Heart left ventricle (tissue), 13 donors: ENCODE data around the gene AMBP.

Source experiments
- CTCF ChIP-seq, 12 donors: fragments of 200-600 bp; sonication (generic) in 4 of 12; IDR thresholded peaks; one replicate each; pipeline versions ENCODE4 v1.5.0 to v1.8.0; 2018 to 2022; ENCODE audit warnings: antibody characterized with exemption in 12 of 12, mild to moderate bottlenecking in 5 of 12
- POLR2A ChIP-seq, 2 donors: fragments of 450-650 bp; IDR thresholded peaks; one replicate each; pipeline ENCODE4 v1.6.1; 2017; ENCODE audit warnings: antibody characterized with exemption in 2 of 2, mild to moderate bottlenecking in 2 of 2, moderate library complexity in 2 of 2
- donor health status: ischemic (EF 13 %, LVEDD 7.1; RV severe dilation, severe dysfunction).
- donor health status: DM: no; HTN: yes; CAD: no.
- donor health status: DM: no; HTN: no; CAD: no.
- donor health status: ischemic (EF 25% LVEDD 6.9; RV normal size, moderate dysfunction).
- donor health status: ischemic (EF 25% LVEDD 5.7; RV mildly dilated, moderate dysfunction).
- donor health status: ischemic (EF 35%, LVEDD 5.7; RV mildly dilated, moderate dysfunction).
- donor health status: nonischemic (EF 11% LVEDD 7.7; RV severe dilation, severe dysfunction).
- donor health status: DM: yes; HTN: yes; CAD: no.
- donor health status: PGD.
- donor health status: ischemic (EF 29% LVEDD 5.4; RV normal size, mild dysfunction).
- donor health status: nonischemic (EF 23%, LVEDD 6.1; RV moderate dilation, normal function).

- no peak for TF ChIP-seq CTCF (IDR thresholded peaks at IDR 0.05)
- TF ChIP-seq POLR2A (IDR thresholded peaks at IDR 0.05) = no peak
Observed at GRCh38 chr9:114046875-114047274, 31.2 kb downstream of the AMBP start.
